PC-9 (cell line): Measurements from ENCODE around the gene SCT. TPM values are rescaled to one million over a fixed set of nuclear protein-coding genes. Genes with fewer than 3 reads are reported as not detected.

ENCODE experiments used
- BruUV-seq: library from RNA; stranded (reverse); fragments of 400-500 nt; replicated peaks from 2 replicates; lab custom pipeline; 2021; lab: Mats Ljungman, UMichigan
- CTCF ChIA-PET: fragments of 300-600 bp; sonication (Branson Sonifier 250); formaldehyde crosslinking; loops from one replicate; lab custom pipeline; 2022; ENCODE audit warnings: antibody characterized with exemption; lab: Charles Lee
- POLR2A ChIA-PET: fragments of 300-600 bp; sonication (Branson Sonifier 250); formaldehyde crosslinking; loops from one replicate; lab custom pipeline; 2022; ENCODE audit warnings: antibody characterized with exemption; ENCODE audit not compliant: unreplicated experiment; lab: Charles Lee
- DNase-seq, 2 experiments: peaks; one replicate each; pipeline versions ENCODE4 v3.0.0 to v3.0.0-alpha.2; 2015 to 2022; ENCODE audit warnings: mixed read lengths in 1 of 2
- H2AFZ ChIP-seq: fragments of 200-600 bp; sonication (generic); 2 replicates; pipeline ENCODE4 v1.8.1; 2017; ENCODE audit warnings: antibody characterized with exemption
- H3F3A ChIP-seq: fragments of 200-600 bp; sonication (generic); 2 replicates; pipeline ENCODE4 v1.8.1; 2017; ENCODE audit warnings: antibody characterized with exemption, mild to moderate bottlenecking, low read depth; ENCODE audit not compliant: insufficient read depth
- H3K27ac ChIP-seq: fragments of 200-600 bp; sonication (generic); 2 replicates; pipeline ENCODE4 v1.6.1; 2016; ENCODE audit warnings: mixed run types
- H3K27me3 ChIP-seq: fragments of 200-600 bp; sonication (generic); 2 replicates; pipeline ENCODE4 v1.6.1; 2016; ENCODE audit warnings: low read depth, mixed run types; ENCODE audit not compliant: insufficient read depth
- H3K36me3 ChIP-seq: fragments of 200-600 bp; sonication (generic); 2 replicates; pipeline ENCODE4 v1.6.1; 2016; ENCODE audit warnings: low read depth, mixed run types
- H3K4me1 ChIP-seq: fragments of 200-600 bp; sonication (generic); replicated peaks from 2 replicates; pipeline ENCODE4 v1.6.1; 2016; ENCODE audit warnings: mixed run types; ENCODE audit not compliant: insufficient read depth
- H3K4me2 ChIP-seq: fragments of 200-600 bp; sonication (generic); 2 replicates; pipeline ENCODE4 v1.6.1; 2017; ENCODE audit warnings: mixed run types
- H3K4me3 ChIP-seq: fragments of 200-600 bp; sonication (generic); 2 replicates; pipeline ENCODE4 v1.6.1; 2016; ENCODE audit warnings: mixed run types
- H3K79me2 ChIP-seq: fragments of 200-600 bp; sonication (generic); 2 replicates; pipeline ENCODE4 v1.6.1; 2017; ENCODE audit warnings: low read depth, mixed run types
- H3K9me2 ChIP-seq: fragments of 200-600 bp; sonication (generic); 2 replicates; pipeline ENCODE4 v1.8.1; 2017; ENCODE audit warnings: mild to moderate bottlenecking; ENCODE audit not compliant: insufficient read depth
- H3K9me3 ChIP-seq: fragments of 200-600 bp; sonication (generic); 2 replicates; pipeline ENCODE4 v1.8.1; 2016; ENCODE audit warnings: low read depth; ENCODE audit not compliant: insufficient read depth
- H4K20me1 ChIP-seq: fragments of 200-600 bp; sonication (generic); 2 replicates; pipeline ENCODE4 v1.8.1; 2017; ENCODE audit not compliant: insufficient read depth
- CTCF ChIP-seq: fragments of 200-600 bp; sonication (generic); conservative IDR thresholded peaks from 2 replicates; pipeline ENCODE4 v1.6.1; 2017; ENCODE audit warnings: mixed run types, antibody characterized with exemption, mild to moderate bottlenecking, moderate library complexity
- EZH2 ChIP-seq: fragments of 200-600 bp; sonication (generic); IDR thresholded peaks from 2 replicates; pipeline ENCODE4 v1.8.0; 2017; ENCODE audit warnings: antibody characterized with exemption, low read depth
- intact Hi-C: fragments of 100-400 bp; cut with micrococcal nuclease; formaldehyde crosslinking; loops from one replicate; pipeline ENCODE4 v1.10.0; 2022; ENCODE audit not compliant: unreplicated experiment
- total RNA-seq: library from RNA; stranded (reverse); gene quantifications from 2 replicates; pipeline ENCODE4 v1.2.3, GENCODE V29; 2021

SCT gene
- total RNA-seq, 1 experiment from 2014 or later = not detected

GRCh38 chr11:589798-590197 is 37.2 kb downstream of the SCT start:
- no peaks in the 10 kb centered on the region for H3K4me1 ChIP-seq
- no TSS peak for BruUV-seq
- no peak overlapping the region for H2AFZ ChIP-seq
- H3K27ac ChIP-seq = no peak overlapping the region
- H3K4me2 ChIP-seq = no peak overlapping the region
- H3K79me2 ChIP-seq = no peaks in the 10 kb centered on the region
- CTCF ChIA-PET = no interaction called here
- POLR2A ChIA-PET = no interaction called here
- H3K27me3 ChIP-seq = no peaks in the 10 kb centered on the region
- H3K4me3 ChIP-seq = no peak overlapping the region
- no peak for DNase-seq
- no peak for TF ChIP-seq CTCF
- TF ChIP-seq EZH2 = no peak
- H3K9me3 ChIP-seq = no peaks in the 10 kb centered on the region
- H4K20me1 ChIP-seq = peaks cover 10% of the 10 kb centered on the region
- intact Hi-C loops = no loop called here
- no peaks in the 10 kb centered on the region for H3K9me2 ChIP-seq
- no peaks in the 10 kb centered on the region for H3K36me3 ChIP-seq
- no peaks in the 10 kb centered on the region; the same call in 1 of the 2 replicates for H3F3A ChIP-seq

DNA sequence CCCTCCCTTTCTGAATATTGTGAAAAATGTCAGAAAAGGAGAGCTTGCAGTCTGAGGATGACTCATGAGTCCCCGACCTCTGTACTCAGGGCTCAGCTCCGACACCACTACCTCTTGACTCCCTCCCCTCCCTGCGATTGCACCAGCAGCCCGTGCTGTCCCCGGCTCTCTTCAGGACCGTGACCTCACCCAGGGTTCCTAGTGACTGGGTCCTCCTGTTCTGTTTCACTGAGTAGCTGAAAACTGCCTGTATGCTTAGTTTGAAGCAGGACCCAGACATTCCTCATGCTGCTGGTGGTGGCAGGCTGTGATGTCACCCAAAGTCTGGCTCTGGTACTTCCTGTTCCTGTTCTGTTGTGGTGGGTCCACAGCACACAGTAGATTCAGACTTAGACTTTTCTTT is 39.0 kb downstream of the SCT start:
- H3K27me3 ChIP-seq = no peaks in the 10 kb centered on the region
- H4K20me1 ChIP-seq = peaks cover 6% of the 10 kb centered on the region; the same call in 1 of the 2 replicates
- no peak for TF ChIP-seq EZH2
- no peak overlapping the region for H2AFZ ChIP-seq
- H3K36me3 ChIP-seq = no peaks in the 10 kb centered on the region
- BruUV-seq = no TSS peak
- DNase-seq = no peak
- H3K79me2 ChIP-seq = no peaks in the 10 kb centered on the region
- intact Hi-C loops = no loop called here
- ChIA-PET CTCF (no interaction called here), POLR2A (no interaction called here)
- no peaks in the 10 kb centered on the region; the same call in 1 of the 2 replicates for H3F3A ChIP-seq
- no peak overlapping the region for H3K27ac ChIP-seq
- no peak overlapping the region for H3K4me3 ChIP-seq
- H3K9me2 ChIP-seq = no peaks in the 10 kb centered on the region
- H3K4me2 ChIP-seq = no peak overlapping the region
- no peaks in the 10 kb centered on the region for H3K9me3 ChIP-seq
- H3K4me1 ChIP-seq = no peaks in the 10 kb centered on the region

GRCh38 chr11:587546-587945 is 39.4 kb downstream of the SCT start:
- no peak for DNase-seq
- Histone ChIP-seq H3K9me2 (no peaks in the 10 kb centered on the region), H4K20me1 (peaks cover 6% of the 10 kb centered on the region; the same call in 1 of the 2 replicates), H3K36me3 (no peaks in the 10 kb centered on the region), H3K9me3 (no peaks in the 10 kb centered on the region), H2AFZ (no peak overlapping the region), H3K27ac (no peak overlapping the region), H3K27me3 (no peaks in the 10 kb centered on the region), H3K79me2 (no peaks in the 10 kb centered on the region), H3K4me2 (no peak overlapping the region), H3K4me1 (no peaks in the 10 kb centered on the region), H3K4me3 (no peak overlapping the region), H3F3A (no peaks in the 10 kb centered on the region; the same call in 1 of the 2 replicates)
- no TSS peak for BruUV-seq
- ChIA-PET CTCF (no interaction called here), POLR2A (no interaction called here)
- TF ChIP-seq CTCF = no peak
- no peak for TF ChIP-seq EZH2
- intact Hi-C loops = no loop called here
